HG03175 (cell line): ENCODE results near the gene NAGLU.
"Not testable (repeated sequence)": the region's sequence is repeated elsewhere in the genome, so short reads cannot be mapped to it uniquely, and the experiment has no call there.

ENCODE experiments used
- ATAC-seq: cut with Tn5 transposase; IDR thresholded peaks from one replicate; pipeline ENCODE4 v1.9.1; 2021; ENCODE audit warnings: mild to moderate bottlenecking, moderate library complexity; ENCODE audit not compliant: unreplicated experiment

The NAGLU gene

DNA sequence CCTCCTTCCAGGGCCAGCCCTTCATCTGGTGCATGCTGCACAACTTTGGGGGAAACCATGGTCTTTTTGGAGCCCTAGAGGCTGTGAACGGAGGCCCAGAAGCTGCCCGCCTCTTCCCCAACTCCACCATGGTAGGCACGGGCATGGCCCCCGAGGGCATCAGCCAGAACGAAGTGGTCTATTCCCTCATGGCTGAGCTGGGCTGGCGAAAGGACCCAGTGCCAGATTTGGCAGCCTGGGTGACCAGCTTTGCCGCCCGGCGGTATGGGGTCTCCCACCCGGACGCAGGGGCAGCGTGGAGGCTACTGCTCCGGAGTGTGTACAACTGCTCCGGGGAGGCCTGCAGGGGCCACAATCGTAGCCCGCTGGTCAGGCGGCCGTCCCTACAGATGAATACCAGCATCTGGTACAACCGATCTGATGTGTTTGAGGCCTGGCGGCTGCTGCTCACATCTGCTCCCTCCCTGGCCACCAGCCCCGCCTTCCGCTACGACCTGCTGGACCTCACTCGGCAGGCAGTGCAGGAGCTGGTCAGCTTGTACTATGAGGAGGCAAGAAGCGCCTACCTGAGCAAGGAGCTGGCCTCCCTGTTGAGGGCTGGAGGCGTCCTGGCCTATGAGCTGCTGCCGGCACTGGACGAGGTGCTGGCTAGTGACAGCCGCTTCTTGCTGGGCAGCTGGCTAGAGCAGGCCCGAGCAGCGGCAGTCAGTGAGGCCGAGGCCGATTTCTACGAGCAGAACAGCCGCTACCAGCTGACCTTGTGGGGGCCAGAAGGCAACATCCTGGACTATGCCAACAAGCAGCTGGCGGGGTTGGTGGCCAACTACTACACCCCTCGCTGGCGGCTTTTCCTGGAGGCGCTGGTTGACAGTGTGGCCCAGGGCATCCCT is 7.4 kb downstream of the NAGLU start:
- ATAC-seq, result no peak

DNA sequence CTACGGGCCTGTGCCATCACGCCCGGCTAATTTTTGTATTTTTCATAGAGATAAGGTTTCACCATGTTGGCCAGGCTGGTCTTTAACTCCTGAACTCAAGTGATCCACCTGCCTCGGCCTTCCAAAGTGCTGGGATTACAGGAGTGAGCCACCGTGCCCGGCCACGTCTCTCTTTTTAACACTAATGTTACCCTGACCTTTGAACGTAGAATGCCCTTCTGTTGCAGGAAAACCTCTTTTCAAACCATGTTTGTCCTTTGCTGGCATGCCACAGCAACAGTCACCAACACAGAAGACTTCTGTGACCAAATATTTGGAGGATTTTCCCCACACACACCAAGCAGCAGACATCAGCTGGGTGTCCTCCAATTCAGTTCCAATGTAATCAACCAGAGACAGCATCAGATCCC is 8.8 kb downstream of the NAGLU start:
- ATAC-seq, result no peak

DNA sequence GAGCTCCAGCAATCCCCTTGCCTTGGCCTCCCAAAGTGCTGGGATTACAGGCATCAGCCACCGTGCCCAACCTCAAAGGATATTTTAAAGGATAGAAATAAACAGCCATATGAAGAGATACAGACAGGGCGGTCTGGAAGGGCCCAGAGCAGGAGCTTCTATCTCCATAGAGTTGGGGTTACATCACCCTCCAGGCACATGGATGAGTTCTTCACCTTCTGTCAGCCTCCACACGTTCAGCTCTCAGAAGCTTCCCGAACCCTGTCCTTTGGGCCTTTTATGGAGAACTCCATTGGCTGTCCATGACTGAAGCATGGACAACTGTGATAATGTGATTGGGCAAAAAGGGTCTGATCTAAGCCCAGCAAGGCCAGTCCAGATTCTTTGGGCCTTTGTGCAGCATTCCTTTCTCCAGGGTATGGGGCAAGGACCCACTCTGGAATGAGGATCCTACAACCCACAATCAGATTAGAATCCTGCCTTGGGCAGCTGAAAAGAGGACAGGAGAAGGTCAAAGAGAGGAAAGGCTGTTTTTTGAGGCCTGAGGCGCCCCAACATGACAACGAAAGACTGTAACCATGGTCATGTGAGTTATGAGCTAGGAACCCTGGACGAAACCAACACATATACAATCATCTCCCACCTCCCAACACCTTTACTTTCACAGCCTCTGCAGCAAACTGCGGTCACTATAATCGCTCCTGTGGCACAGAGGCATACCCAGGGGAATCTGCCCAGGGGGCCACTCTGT is 9.9 kb downstream of the NAGLU start:
- ATAC-seq, result not testable (repeated sequence)

DNA sequence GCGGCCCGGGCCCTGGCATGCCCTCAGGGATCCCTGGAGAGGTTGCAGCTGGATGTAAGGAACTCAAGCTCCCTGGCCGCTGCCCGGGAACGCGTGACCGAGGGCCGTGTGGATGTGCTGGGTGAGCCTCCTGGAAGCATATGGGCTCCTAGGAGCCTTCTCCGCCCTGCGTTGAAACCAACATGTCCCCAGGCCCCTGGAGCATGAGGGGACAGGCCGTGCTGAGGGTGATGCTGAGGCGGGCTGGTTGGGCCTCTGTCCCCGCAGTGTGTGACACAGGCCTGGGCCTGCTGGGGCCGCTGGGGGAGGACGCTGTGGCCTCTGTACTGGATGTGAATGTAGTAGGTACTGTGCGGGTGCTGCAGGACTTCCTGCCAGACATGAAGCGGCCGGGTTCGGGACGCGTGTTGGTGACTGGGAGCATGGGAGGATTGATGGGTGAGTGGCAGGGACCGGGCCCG is 11.0 kb downstream of the NAGLU start:
- ATAC-seq, result no peak

DNA sequence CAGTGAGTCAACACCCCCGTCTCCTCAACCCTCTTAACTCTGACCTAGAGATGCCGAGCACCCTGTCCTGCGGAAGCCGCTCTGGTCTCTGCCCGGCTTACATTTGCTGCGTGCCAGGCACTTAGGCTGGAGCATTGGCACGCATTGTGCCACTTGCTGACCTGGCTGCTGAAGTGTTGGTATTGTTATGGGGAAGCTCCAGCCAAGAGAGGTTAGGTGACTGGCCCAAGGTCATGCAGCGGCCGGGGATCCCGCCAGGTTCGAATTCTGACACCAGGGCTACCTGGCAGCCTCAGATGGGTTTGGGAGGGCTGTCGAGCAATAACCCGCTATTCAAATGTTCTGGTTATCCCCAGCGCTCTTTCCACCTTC is 11.6 kb downstream of the NAGLU start:
- no peak for ATAC-seq

DNA sequence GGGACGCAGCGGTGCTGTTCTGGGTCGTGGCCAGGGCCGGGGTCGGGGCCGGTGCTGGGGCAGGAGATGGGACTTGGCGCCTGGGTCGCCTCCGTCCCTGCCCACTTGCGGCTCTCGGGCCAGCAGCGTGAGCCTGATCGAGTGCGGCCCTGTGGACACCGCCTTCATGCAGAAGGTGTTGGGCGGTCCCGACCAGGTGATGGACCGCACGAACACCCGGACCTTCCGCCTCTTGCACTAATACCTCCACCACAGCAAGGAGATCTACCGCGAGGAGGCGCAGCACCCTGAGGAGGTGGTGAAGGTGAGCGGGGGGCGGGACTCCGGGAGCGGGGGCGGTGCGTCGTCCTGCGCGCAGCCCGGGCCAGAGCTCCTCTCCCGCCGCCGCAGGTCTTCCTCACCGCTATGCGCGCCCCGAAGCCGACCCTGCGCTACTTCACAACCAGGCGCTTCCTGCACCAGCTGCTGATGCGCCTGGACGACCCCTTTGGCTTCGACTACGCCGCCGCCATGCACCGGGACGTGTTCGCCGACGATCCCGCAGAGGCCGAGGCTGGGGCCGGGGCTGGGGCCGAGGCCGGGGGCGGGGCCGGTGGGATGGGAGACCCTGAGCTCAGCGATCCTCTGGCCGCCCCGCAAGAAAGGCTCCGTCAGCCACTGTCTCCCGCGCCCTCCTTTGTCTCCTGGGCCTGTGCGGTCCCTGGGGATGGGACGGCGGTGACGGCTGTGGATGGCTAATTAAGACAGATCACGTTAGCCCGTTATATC is 12.2 kb downstream of the NAGLU start:
- ATAC-seq, result peak; percentile 61

DNA sequence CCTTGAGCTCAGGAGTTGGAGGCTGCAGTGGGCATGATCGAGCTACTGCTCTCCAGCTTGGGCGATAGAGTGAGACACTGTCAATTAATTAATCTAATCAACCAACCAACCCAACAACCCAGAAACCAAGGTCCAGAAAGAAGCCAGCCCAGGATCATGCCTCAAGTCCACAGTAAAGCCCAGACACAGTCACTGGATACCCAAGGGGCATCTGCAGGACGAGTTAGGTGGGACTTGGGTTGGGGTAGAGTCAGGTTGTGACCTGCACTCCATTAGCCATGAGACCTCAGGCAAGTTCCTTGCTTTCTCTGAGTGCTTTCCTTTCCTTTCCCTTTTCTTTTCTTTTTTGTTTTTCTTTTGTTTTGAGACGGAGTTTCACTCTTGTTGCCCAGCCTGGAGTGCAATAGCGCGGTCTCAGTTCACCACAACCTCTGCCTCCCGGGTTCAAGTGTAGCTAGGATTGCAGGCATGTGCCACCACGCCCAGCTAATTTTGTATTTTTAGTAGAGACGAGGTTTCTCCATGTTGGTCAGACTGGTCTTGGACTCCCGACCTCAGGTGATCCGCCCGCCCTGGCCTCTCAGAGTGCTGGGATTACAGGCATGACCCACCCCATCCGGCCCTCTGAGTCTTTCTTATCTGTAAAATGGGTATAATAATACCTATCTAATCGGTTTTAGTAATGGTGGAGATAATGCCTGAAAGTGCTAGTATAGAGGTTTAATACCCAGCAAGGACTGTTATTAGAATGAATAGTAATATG is 13.1 kb downstream of the NAGLU start:
- ATAC-seq, result no peak

DNA sequence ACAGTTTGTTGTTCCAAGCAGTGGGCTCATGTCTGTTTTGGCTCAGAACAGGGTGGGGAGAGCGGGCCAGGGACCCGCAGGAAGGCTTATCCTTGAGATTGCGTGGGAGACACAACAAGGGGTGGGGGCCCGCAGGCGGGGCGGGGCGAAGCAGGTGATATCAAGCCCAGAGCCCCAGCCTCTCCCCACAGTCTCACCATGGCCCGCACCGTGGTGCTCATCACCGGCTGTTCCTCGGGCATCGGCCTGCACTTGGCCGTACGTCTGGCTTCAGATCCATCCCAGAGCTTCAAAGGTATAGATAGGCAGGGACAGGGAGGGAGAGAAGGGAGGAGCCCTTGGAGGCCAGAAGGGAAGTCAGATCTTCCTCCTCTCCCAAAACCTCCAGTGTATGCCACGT is 16.7 kb downstream of the NAGLU start, which contains the start of gene HSD17B1:
Gene HSD17B1, plus strand, starts transcription at position 188 of the 400 bp plus-strand sequence. Its CDS starts 11 bp downstream, at position 199.
- ATAC-seq, result not testable (repeated sequence)

DNA sequence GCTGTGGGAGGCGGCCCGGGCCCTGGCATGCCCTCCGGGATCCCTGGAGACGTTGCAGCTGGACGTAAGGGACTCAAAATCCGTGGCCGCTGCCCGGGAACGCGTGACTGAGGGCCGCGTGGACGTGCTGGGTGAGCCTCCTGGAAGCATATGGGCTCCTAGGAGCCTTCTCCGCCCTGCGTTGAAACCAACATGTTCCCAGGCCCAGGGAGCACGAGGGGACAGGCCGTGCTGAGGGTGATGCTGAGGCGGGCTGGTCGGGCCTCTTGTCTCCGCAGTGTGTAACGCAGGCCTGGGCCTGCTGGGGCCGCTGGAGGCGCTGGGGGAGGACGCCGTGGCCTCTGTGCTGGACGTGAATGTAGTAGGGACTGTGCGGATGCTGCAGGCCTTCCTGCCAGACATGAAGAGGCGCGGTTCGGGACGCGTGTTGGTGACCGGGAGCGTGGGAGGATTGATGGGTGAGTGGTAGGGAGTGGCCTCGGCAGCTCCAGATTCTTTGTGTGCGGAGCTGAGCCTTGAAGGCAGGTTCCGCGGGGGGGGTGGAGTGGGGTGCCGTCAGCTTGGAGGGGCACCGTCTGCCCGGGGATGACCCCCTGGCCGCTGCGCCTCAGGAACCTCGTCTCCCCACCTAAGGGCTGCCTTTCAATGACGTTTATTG is 17.2 kb downstream of the NAGLU start:
- ATAC-seq, result no peak

DNA sequence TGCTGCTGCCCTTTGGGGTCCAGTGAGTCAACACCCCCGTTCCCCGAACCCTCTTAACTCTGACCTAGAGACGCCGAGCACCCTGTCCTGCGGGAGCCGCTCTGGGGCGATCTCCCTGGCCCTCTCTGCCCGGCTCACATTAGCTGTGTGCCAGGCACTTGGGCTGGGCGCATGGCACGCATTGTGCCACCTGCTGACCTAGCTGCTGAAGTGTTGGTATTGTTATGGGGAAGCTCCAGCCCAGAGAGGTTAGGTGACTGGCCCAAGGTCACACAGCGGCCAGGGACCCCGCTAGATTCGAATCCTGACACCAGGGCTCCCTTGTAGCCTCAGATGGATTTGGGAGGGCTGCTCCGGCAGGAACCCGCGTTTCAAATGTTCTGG is 17.8 kb downstream of the NAGLU start:
- ATAC-seq, result no peak

DNA sequence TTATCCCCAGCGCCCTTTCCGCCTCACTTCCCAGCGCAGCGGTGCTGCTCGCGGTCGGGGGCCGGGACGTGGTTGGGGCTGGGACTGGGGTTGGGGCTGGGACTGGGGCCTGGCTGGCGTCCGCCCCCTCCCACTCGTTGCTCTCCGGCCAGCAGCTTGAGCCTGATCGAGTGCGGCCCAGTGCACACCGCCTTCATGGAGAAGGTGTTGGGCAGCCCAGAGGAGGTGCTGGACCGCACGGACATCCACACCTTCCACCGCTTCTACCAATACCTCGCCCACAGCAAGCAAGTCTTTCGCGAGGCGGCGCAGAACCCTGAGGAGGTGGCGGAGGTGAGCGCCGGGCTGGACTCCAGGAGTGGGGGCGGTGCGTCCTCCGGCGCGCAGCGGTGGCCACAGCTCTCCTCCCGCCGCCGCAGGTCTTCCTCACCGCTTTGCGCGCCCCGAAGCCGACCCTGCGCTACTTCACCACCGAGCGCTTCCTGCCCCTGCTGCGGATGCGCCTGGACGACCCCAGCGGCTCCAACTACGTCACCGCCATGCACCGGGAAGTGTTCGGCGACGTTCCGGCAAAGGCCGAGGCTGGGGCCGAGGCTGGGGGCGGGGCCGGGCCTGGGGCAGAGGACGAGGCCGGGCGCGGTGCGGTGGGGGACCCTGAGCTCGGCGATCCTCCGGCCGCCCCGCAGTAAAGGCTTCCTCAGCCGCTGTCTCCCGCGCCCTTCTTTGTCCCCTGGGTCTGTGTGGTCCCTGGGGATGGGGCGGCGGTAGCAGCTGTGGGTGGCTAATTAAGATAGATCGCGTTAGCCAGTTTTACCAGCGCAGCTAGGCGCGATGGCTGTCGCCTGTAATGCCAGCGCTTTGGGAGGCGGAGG is 18.4 kb downstream of the NAGLU start:
- peak; percentile 82 for ATAC-seq

DNA sequence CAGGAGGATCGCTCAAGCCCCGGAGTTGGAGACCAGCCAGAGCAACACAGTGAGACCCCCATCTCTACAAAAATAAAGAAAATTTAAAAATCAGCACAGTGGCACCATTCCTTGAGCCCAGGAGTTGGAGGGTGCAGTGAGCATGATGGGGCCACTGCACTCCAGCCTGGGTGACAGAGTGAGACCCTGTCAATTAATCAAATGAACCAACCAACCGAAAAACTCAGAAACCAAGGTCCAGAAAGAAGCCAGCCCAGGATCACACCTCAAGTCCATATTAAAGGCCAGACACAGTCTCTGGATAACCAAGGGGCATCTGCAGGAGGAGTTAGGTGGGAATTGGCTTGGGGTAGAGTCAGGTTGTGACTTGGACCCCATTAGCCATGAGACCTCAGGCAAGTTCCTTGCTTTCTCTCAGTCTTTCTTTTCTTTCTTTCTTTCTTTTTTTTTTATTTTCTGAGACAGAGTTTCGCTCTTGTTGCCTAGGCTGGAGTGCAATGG is 19.1 kb downstream of the NAGLU start:
- no peak for ATAC-seq

DNA sequence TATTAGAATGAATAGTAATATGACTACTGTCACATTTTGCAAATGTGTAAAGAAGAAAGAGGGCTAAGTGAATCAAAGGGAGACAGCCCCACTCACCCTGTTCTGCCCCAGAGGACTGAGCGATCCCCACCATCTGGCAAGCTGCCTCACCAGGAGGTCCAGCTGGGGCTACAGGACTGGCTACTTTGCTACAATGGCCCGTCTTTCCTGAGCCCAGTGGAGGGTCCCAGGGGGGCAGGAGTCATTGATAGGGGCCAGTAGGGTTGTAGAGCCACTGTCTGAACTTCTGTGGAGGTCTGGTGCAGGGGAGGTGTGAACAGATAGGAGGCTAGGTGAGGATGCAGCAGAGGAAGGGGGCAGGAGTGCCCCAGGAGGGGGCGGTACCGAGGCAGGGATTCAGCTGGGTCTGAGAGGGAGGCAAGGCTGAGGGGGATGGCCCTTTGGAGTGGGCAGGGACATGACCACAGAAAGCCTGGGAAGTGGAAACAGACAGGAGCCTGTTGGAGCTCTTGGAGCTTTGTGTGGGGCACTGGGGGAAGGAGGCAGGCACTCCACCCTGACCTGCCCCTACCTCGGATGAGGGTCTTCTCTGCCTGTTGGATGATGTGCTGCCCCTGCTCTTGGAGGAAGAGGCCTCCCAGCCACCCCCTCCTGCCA is 20.0 kb downstream of the NAGLU start:
- not testable (repeated sequence) for ATAC-seq

DNA sequence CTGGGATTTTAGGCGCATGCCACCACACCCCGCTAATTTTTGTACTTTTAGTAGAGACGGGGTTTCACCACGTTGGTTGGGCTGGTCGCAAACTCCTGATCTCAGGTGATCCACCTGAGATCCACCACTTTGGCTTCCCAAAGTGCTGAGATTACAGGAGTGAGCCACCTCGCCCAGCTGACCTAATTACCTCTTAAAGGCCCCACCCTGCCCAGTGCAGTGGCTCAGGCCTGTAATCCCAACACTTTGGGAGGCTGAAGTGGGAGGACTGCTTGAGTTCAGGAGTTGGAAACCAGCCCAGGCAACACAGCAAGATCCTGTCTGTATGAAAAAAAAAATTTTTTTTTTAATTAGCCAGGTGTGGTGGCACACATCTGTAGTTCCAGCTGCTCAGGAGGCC is 23.0 kb downstream of the NAGLU start:
- ATAC-seq, result no peak

DNA sequence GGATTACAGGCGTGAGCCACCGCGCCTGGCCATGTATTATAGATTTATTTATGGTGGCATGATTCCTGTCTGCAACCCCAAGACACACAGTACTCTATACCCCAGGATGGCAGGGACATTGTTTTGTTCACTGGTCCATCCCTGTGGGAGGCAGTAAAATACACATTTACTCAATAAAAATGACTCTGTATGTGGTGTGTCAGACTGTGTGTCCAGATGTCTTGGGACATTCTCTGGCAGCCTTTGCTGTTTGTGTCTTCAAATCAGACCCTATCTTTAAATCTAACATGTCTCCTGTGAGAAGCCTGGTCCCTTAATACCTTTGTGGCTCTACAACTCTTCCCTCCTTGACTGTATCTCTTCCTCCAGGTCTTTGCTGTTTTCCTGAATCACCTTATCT is 24.2 kb downstream of the NAGLU start:
- no peak for ATAC-seq

DNA sequence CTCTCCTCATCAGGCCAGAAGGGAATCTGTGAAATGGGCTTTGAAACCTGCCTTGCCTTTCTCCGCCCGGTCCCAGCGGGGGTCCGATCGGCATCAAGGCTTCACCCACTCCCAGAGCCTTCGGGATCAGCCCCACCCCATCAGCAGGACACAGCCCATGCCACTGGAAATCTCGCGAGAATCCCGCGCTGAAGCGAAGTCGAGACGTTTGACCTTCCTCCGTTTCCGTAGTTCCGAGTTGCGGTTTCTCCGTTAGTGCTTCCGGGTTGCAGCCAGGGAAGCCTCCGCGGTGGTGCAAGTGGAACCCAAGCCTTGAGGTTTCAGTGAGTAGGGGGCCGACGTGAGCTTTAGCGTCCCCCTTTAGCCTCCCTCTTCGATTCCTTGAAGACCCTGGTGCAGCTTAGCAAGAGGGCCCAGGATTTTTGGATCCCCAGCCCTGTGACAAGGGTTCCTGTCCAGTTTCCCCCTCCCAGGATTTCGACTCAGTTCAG is 25.9 kb downstream of the NAGLU start, which contains the start of gene COASY:
Gene COASY, plus strand, starts transcription at position 252 of the 491 bp plus-strand sequence. CDS start 475 bp downstream, outside the sequence.
- peak; percentile 67 for ATAC-seq

DNA sequence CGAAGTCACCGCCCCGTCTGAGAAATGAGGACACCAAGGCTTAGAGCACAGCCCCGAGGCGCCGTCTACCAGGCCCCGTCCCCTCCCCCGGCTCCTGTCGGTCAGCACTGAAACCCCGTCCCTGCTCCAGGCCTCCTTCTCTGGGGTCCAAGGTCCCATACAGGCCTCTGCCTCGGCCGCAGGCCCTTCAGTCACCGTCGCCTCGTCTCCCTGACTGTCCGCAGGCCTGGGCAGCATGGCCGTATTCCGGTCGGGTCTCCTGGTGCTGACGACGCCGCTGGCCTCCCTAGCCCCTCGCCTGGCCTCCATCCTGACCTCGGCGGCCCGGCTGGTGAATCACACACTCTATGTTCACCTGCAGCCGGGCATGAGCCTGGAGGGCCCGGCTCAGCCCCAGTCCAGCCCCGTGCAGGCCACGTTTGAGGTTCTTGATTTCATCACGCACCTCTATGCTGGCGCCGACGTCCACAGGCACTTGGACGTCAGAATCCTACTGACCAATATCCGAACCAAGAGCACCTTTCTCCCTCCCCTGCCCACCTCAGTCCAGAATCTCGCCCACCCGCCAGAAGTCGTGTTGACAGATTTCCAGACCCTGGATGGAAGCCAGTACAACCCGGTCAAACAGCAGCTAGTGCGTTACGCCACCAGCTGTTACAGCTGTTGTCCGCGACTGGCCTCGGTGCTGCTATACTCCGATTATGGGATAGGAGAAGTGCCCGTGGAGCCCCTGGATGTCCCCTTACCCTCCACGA is 26.5 kb downstream of the NAGLU start:
- no peak for ATAC-seq
